Spinal cord (tissue), 10 donors: ENCODE results near the gene CRNKL1. TPM values are rescaled to one million over a fixed set of nuclear protein-coding genes. Genes with fewer than 3 reads are reported as not detected.

ENCODE experiments used
- DNase-seq, 6 donors: peaks; one replicate each; pipeline versions ENCODE4 v3.0.0 to v3.0.0-alpha.2; 2013 to 2015; ENCODE audit warnings: low spot score in 6 of 6, low read depth in 4 of 6
- H3K27ac ChIP-seq: one replicate; pipeline ENCODE4 v1.5.1; 2013; ENCODE audit warnings: low read depth, low read length, control low read depth
- H3K27me3 ChIP-seq: one replicate; pipeline ENCODE4 v1.6.1; 2013; ENCODE audit warnings: low read length; ENCODE audit not compliant: control insufficient read depth, insufficient read depth
- H3K36me3 ChIP-seq: one replicate; pipeline ENCODE4 v1.6.1; 2013; ENCODE audit warnings: low read length; ENCODE audit not compliant: control insufficient read depth, insufficient read depth
- H3K4me1 ChIP-seq: one replicate; pipeline ENCODE4 v1.6.1; 2013; ENCODE audit warnings: low read length; ENCODE audit not compliant: control insufficient read depth, insufficient read depth
- H3K4me3 ChIP-seq: one replicate; pipeline ENCODE4 v1.5.1; 2013; ENCODE audit warnings: low read depth, low read length, control low read depth
- H3K9me3 ChIP-seq: one replicate; pipeline ENCODE4 v1.6.1; 2013; ENCODE audit warnings: low read length; ENCODE audit not compliant: control insufficient read depth, insufficient read depth
- WGBS: methylation state at CpG from one replicate; pipeline ENCODE4 v1.1.5; 2013; ENCODE audit warnings: missing lambda C conversion rate; ENCODE audit not compliant: insufficient coverage; 5-methylcytosine and 5-hydroxymethylcytosine counted together
- polyA plus RNA-seq, 2 donors: library from polyadenylated mRNA; unstranded; fragments of 120-200 nt; gene quantifications; one replicate each; pipeline ENCODE4 v1.2.1, GENCODE V29; 2013; ENCODE audit not compliant: insufficient read length in 2 of 2
- total RNA-seq, 2 donors: library from RNA; depleted of rRNA in 1 of 2; stranded (reverse); fragments of 120-200 nt in 1 of 2; fragments of >200 nt in 1 of 2; gene quantifications; one replicate each; pipeline versions ENCODE4 v1.2.3 to v1.2.4, GENCODE V29; 2013 to 2014
- donor health status: healthy.

Gene CRNKL1
- total and polyA plus RNA-seq, 4 donors, result 21.8 to 45.5 (median 32.2) TPM

GRCh38 chr20:20031790-20032189, 20.5 kb downstream of the CRNKL1 start:
- Histone ChIP-seq H3K36me3 (peaks cover 8% of the 10 kb centered on the region), H3K27me3 (no peaks in the 10 kb centered on the region)
- WGBS, result 82% methylated on average over 4 of the region's 5 CpGs

GRCh38 chr20:20027284-20027683, 25.0 kb downstream of the CRNKL1 start:
- DNase-seq, result no peak
- Histone ChIP-seq H3K4me1 (no peaks in the 10 kb centered on the region), H3K27ac (no peak overlapping the region), H3K27me3 (no peaks in the 10 kb centered on the region), H3K9me3 (no peaks in the 10 kb centered on the region), H3K36me3 (peaks cover 10% of the 10 kb centered on the region), H3K4me3 (no peak overlapping the region)
- 100% methylated on average over 1 of the region's 2 CpGs for WGBS

More at GRCh38 chr20:20031790-20032189, 20.5 kb downstream of the CRNKL1 start:
- no peak overlapping the region for H3K4me3 ChIP-seq
- no peak overlapping the region for H3K27ac ChIP-seq
- DNase-seq, result no peak
- H3K9me3 ChIP-seq, result no peaks in the 10 kb centered on the region
- no peaks in the 10 kb centered on the region for H3K4me1 ChIP-seq

GRCh38 chr20:20024942-20025341, 27.3 kb downstream of the CRNKL1 start:
- Histone ChIP-seq H3K4me3 (no peak overlapping the region), H3K4me1 (peaks cover 3% of the 10 kb centered on the region), H3K27ac (no peak overlapping the region), H3K27me3 (no peaks in the 10 kb centered on the region), H3K36me3 (peaks cover 18% of the 10 kb centered on the region), H3K9me3 (no peaks in the 10 kb centered on the region)
- no peak for DNase-seq

- H3K27me3 ChIP-seq, result no peaks in the 10 kb centered on the region
- H3K4me3 ChIP-seq, result no peak overlapping the region
- H3K36me3 ChIP-seq, result peaks cover 23% of the 10 kb centered on the region
- no CpG with 5 or more reads among the region's 3 CpGs for WGBS
- H3K9me3 ChIP-seq, result no peaks in the 10 kb centered on the region
- no peak for DNase-seq
- H3K27ac ChIP-seq, result no peak overlapping the region
- peaks cover 10% of the 10 kb centered on the region for H3K4me1 ChIP-seq
Measured at GRCh38 chr20:20023395-20023794, 28.9 kb downstream of the CRNKL1 start.

GRCh38 chr20:20022498-20022897, 29.8 kb downstream of the CRNKL1 start:
- Histone ChIP-seq H3K4me3 (no peak overlapping the region), H3K27me3 (no peaks in the 10 kb centered on the region), H3K9me3 (no peaks in the 10 kb centered on the region), H3K4me1 (peaks cover 16% of the 10 kb centered on the region), H3K36me3 (peaks cover 21% of the 10 kb centered on the region), H3K27ac (no peak overlapping the region)
- DNase-seq, result no peak

GRCh38 chr20:20021835-20022234, 30.4 kb downstream of the CRNKL1 start:
- Histone ChIP-seq H3K4me1 (peaks cover 18% of the 10 kb centered on the region), H3K4me3 (no peak overlapping the region), H3K27ac (no peak overlapping the region), H3K27me3 (no peaks in the 10 kb centered on the region), H3K36me3 (peaks cover 21% of the 10 kb centered on the region), H3K9me3 (no peaks in the 10 kb centered on the region)
- DNase-seq, result no peak
- WGBS, result 47% methylated on average over 4 of the region's 7 CpGs

GRCh38 chr20:20020908-20021307, 31.4 kb downstream of the CRNKL1 start:
- Histone ChIP-seq H3K36me3 (peaks cover 19% of the 10 kb centered on the region), H3K9me3 (no peaks in the 10 kb centered on the region), H3K4me3 (no peak overlapping the region), H3K4me1 (peaks cover 22% of the 10 kb centered on the region), H3K27ac (no peak overlapping the region), H3K27me3 (no peaks in the 10 kb centered on the region)
- DNase-seq, result no peak
- WGBS, result 98% methylated on average over 5 of the region's 11 CpGs

- Histone ChIP-seq H3K36me3 (peaks cover 18% of the 10 kb centered on the region), H3K27me3 (no peaks in the 10 kb centered on the region), H3K27ac (no peak overlapping the region), H3K9me3 (no peaks in the 10 kb centered on the region), H3K4me3 (no peak overlapping the region), H3K4me1 (peaks cover 22% of the 10 kb centered on the region)
- 83% methylated on average over 2 of the region's 2 CpGs for WGBS
- no peak for DNase-seq
Measured at GRCh38 chr20:20019123-20019522, 33.1 kb downstream of the CRNKL1 start.

- H3K36me3 ChIP-seq, result peaks cover 18% of the 10 kb centered on the region
- H3K27ac ChIP-seq, result no peak overlapping the region
- H3K27me3 ChIP-seq, result no peaks in the 10 kb centered on the region
- H3K9me3 ChIP-seq, result no peaks in the 10 kb centered on the region
- H3K4me1 ChIP-seq, result peaks cover 22% of the 10 kb centered on the region
- DNase-seq, result no peak
- peak overlapping the region; percentile 48 for H3K4me3 ChIP-seq
- WGBS, result 85% methylated on average over 8 of the region's 8 CpGs
Measured at GRCh38 chr20:20018366-20018765, 33.9 kb downstream of the CRNKL1 start.

- Histone ChIP-seq H3K4me3 (peak overlapping the region; percentile 48), H3K27me3 (no peaks in the 10 kb centered on the region), H3K36me3 (peaks cover 13% of the 10 kb centered on the region), H3K9me3 (no peaks in the 10 kb centered on the region), H3K27ac (no peak overlapping the region), H3K4me1 (peaks cover 22% of the 10 kb centered on the region)
- 8% methylated on average over 16 of the region's 17 CpGs for WGBS
- peak in 1 of 6 donors; percentile 14 for DNase-seq
Measured at GRCh38 chr20:20017844-20018185, 34.5 kb downstream of the CRNKL1 start.
